ENCODE data around the gene TRIM29.
"Not testable (repeated sequence)": the region's sequence is repeated elsewhere in the genome, so short reads cannot be mapped to it uniquely, and the experiment has no call there.

The TRIM29 gene

DNA sequence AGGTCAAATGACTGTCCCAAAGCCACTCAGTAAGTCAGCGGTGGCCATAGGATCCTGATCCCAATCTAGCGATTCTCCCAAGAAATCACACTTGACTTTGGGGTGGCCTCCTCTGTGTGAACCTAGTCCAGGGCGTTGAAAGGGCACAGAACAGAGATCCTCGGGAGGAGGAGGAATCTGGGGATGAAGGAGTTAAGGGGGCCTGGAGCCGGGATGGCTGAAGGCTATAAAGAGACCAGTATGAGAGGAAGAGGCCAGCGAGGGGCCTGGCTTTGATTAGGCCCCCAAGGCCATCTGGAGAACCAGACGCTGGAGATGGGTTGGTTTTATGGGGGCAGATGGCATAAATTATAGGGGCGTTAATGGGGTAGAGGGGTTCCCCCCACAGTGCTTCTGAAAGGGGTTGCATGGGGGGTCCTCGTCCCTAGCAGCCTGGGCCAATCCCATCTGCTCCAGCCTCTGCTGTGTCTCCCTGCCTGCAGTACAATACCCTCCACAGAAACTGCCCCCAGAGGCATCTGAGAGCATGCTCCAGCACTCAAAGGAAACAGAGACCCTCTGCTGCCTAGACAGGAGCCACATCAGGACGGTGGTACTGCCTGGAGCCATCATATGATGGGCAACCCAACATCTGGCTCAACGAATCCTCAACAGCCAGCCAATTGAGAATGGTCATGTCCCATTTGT, 35.2 kb upstream of the TRIM29 start:
- no peak for DNase-seq (ENCODE audit: low spot score)
- FAIRE-seq = no peak

DNA sequence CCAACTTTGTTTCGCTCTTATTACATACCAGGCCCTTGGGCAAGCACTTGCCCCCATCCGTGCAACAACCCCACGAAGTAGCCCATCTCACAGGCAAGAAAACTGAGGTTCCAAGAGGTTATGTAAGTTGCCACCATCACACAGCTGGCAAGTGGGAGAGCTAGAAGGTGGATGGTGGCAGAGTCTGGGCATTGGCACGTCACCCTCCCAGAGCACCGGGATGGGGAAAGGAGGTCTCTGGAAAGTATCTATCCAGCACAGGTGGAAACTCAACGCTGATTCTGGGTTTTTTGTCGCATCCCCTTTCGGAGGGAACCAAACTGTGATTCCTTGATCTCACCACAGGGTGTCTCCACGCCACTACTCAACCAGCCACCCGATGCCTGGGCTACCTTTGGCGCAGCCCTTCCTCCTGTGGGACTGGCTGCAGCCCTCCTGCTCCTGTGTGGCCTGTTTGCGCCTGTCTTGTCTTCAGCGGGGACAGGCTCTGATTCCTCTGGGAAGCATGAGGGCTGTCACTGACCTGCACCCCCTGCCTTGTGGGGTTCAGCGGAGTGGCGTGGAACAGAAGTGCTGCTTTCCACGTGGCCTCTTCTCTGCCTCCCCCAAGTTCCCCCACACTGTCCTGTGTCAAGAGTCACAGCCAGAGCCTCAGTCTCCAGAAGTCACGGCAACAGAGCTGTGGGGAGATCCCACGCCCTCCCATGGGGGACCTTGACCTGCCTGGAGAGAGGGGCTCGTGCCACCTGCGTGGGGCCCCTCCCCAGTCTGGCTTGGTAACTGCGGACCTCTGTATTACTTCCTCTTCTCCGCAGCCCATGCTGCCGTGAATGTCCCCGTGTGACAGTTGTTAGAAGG, 34.4 kb upstream of the TRIM29 start:
- FAIRE-seq (peak; percentile 46), DNase-seq (ENCODE audit: low spot score) (peak; percentile 62)

DNA sequence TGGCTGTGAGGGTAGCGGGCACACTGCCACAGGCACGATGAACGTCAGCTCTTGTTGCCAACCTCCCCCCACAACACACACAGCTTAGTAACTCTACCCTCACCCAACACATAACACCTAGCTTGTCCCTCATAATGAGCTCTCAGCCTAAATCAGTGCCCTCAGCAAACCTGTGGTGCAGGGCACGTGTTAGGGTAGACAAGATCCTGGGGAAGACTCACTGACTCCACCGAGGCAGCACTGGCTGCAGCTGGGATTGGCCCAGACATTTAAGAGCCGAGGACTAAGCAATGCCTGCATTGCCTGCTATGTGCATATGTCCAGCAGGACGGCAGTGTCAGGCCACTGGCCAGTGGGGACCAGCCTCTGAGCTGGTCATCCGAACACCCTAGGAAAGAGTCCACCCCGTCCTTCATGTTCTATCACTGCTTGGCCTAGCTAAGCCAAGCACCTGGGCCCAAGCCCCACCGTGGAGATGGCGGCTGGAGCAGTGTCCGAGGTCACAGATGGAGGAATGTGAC, 32.9 kb upstream of the TRIM29 start:
- no peak for FAIRE-seq

DNA sequence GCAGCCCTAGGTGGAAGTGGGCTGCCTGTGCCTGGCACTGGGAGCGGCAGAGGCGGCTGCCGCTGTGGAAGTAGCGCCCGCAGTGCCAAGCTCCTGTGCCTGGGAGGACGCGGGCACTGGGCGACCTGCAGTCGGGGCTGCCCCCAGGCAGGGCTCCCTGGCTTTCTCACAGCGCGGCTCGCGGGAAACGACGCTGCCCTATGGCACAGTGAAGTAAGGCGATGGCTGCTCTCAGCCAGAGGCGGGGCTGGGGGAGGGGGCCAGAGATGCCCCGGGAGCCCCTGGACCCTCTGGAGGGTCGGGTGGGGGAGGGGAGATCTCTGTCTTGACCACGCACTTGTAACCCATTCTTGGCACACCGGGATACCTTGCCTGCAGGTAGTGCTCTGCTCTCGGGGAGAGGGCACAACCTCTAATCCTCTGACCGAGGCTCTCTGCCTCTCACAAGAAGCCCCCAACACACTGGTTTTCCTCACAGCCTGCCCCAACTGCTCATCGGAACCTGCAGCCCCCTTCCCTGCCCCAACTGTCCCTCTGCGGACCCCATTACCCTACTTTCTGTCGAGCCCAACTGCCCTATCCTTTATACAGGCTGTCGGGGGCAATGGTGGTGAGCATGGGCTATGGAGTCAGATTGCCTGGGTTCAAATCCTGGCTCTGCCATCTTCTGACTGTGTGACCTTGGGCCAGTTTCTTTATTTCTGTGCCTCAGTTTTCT, 32.2 kb upstream of the TRIM29 start:
- FAIRE-seq (no peak), DNase-seq (ENCODE audit: low spot score) (no peak)

More for the DNA sequence above, 32.9 kb upstream of the TRIM29 start:
- DNase-seq (ENCODE audit: low spot score) = no peak

DNA sequence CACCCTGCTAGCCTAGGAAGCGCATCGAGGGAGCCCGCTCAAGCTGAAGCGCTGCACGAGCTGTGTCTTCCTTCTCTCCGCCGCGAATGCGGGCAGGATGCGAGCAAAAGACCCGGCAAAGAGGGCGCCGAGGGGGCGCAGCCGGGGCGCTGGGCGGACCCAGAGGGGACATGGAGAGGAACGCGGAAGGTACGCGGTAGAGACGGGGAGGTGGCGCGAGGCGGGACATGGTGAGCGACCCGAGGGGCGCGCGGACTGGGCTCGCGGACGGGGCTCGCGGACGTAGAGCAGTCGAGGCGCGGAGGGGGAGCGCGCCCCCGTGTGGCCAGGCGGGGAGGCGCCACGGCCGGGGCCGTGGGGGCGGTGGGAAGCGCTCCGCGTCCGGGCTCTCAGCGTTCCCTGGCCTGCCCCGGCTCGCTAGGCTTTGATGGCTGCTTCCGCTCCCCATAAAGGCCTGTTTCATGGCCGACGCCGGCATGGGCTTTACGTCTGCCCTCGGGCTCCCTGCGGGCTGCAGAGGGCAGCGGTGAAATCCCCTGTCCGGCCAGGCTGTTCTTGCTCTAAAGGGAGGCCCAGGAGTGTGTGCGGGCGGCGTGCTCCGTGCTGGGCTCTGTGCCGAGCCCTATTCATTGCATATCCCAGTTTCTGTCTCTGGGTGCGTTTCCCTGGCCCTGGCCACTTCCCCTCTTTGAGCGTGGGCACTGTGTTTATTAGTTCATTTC, 31.2 kb upstream of the TRIM29 start:
- FAIRE-seq (no peak), DNase-seq (ENCODE audit: low spot score) (peak; percentile 82)

DNA sequence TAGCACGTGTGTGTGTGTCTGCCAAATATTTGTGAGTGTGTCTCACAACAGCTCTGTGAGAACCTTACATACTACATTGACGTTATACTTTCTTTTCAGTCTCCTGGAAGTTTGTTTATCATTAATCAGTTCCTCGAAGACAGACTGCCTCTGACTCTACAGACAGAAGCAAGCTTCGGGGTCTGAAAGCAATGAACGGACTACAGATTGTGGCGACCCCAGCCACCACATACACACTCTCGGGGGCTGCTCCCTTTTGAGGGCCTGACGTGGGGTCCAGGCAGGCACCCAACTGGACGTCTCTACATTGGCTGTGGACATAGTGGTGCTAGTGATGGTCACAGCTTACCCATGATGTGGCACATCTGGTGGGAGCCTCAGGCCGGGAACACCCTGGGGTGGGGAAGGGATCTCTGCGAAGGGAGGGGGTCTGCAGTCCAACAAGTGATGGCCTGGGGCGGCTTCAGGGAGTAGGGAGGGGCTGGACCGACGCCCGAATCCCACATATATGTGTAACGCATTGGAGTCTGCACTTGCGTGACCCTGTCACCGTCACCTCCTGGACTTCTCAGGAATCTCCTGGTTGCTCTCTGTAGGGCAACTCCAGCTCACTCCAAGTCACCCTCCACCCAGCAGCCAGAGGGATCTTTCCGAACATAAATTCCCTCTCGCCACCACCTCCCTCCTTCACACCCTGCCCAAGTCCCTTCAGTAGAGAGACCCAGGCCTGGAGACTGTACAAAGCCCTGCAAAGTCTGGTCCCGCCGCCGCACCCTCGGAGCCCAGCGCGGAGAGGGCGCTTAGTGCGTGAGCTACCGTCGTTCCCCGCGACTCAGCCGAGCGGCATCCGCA, 30.4 kb upstream of the TRIM29 start:
- no peak for FAIRE-seq
- DNase-seq (ENCODE audit: low spot score) = no peak

DNA sequence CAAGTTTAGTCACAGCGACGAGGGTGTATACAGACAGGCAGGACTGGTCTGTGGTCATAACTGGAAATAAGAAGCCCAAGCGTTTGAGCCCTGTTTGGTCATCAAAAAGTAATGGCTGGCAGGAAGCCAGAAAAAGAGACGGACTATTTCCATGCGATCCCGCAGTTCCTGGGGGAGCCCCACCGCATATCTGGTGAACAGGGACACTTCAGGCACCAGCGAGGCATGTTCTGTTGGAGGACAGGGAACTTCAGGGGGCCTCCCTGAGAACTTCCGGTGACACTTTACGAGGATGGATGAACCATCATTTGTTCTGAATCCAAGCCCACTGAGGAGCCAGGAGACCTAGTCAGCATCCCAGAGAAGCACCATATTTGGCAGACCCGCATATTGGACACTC, 29.7 kb upstream of the TRIM29 start:
- no peak for DNase-seq (ENCODE audit: low spot score)
- FAIRE-seq = no peak

DNA sequence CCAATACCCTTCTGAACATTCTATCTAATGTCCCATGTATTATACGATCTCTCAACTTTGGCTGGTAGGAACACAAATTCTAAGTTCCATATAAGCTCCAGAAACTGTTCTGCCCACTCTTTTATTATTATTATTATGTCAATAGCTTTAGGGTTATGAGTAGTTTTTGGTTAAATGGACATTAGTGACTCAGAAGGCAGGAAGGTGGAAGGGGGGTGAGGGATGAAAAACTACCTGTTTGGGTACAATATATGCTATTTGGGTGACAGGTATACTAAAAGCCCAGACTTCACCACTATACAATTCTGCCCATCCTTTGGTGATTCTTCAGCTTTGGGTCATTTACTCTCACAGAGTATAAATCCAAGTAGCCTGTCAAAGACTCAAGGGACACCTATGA, 22.5 kb upstream of the TRIM29 start:
- DNase-seq (ENCODE audit: low spot score) = no peak
- FAIRE-seq = no peak

DNA sequence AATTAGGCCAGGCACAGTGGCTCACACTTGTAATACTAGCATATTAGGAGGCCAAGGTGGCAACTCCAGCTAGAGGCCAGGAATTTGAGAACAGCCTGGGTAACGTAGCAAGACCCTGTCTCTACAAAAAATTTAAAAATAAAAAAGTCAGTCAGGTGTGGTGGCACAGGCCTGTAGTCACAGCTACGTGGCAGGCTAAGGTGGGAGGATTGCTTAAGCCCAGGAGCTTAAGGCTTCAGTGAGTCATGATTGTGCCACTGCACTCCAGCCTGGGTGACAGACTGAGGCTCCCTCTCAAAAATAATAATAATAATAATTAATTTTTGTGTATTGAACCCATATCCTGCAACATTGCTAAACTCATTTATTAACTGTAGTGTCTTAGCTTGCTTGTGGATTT, 15.3 kb upstream of the TRIM29 start:
- FAIRE-seq = no peak

DNA sequence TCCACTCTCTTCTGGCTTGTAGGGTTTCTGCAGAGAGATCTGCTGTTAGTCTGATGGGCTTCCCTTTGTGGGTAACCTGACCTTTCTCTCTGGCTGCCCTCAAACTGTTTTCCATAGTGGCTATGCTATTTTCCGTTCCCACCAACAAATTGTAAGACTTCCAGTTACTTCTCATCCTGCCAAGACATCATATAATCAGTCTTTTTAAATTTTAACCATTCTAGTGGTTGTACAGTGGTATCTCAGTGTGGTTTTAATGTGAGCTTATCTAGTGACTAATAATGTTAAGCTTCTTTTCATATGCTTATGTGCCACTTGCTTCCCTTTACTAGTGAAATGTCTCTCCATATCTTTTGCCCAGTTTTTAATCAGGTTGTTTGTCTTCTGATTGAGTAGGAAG, 13.6 kb upstream of the TRIM29 start:
- FAIRE-seq (no peak), DNase-seq (ENCODE audit: low spot score) (no peak)

More for the DNA sequence above, 15.3 kb upstream of the TRIM29 start:
- DNase-seq (ENCODE audit: low spot score) = no peak

DNA sequence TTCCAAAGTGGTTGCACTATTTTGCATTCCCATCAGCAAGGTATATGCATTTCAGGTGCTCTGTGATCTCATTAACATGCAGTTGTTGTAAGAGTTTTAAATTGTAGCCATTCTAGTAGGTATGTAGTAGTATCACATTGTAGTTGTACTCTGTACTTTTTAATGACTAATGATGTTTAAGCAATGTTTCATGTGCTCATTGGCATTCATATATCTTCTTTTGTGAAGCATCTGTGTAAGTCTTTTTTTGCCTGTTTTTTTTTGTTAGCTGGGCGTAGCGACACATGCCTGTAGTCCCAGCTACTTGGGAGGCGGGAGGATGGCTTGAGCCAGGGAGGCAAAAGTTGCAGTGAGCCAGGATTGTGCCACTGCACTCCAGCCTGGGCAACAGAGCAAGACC, 11.3 kb upstream of the TRIM29 start:
- DNase-seq (ENCODE audit: low spot score) (no peak), FAIRE-seq (no peak)

DNA sequence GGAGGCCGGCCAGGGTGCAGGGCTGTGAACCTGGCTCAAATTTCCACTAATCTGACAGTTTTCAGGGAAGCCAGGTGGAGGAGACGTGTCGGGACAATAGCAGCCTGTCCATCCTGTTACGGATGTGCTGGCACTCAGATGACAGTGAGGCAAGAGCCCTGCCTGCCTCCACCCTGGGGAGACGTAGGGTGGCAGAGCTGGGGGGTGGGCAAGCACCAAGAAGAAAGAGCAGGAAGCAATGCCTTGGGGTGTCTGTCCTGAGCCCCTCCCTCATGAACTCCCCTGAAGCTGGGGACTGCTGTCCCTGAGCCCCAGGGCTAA, 10.0 kb upstream of the TRIM29 start:
- no peak for DNase-seq (ENCODE audit: low spot score)
- FAIRE-seq = no peak

DNA sequence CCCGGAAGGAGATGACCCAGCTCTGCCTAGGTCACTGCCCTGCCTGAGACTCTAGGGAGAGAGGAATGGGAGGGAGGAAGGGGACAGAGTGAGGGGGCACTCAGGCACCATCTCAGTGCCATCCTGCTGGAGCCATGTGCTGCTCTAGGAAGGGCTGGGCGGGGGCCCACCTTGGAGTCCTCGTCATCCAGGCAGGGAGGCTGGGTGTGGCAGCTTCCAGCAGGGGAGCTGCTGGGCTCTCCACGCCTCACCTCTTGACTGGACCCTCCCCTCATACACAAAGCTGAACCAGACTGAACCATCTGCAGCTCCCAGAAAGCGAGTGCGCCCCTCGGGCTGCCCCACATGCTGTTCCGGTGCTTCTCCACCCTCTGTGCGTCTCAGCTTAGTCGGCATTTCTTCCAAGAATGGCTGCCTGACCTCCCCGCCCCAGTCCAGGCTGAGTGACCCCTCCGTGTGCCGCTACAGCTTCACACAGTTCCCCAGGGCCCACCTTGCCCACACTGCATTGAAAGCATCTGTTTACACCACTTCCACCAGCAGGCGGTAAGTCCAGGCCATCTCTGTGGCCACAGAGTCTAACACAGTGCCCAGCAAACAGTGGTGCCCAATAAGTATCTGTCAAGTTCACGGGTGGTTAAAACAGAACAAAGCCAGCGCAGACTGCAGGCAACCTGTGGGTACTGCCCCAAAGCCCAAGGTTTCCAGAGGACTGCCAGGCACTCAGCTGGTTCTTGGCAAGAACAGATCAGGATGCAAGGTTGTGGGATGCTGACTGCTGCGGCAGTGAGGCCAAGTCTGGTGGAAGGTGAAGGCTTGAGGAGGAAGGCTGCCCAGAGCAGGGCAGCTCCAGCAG, 9.4 kb upstream of the TRIM29 start:
- FAIRE-seq (no peak), DNase-seq (ENCODE audit: low spot score) (no peak)

DNA sequence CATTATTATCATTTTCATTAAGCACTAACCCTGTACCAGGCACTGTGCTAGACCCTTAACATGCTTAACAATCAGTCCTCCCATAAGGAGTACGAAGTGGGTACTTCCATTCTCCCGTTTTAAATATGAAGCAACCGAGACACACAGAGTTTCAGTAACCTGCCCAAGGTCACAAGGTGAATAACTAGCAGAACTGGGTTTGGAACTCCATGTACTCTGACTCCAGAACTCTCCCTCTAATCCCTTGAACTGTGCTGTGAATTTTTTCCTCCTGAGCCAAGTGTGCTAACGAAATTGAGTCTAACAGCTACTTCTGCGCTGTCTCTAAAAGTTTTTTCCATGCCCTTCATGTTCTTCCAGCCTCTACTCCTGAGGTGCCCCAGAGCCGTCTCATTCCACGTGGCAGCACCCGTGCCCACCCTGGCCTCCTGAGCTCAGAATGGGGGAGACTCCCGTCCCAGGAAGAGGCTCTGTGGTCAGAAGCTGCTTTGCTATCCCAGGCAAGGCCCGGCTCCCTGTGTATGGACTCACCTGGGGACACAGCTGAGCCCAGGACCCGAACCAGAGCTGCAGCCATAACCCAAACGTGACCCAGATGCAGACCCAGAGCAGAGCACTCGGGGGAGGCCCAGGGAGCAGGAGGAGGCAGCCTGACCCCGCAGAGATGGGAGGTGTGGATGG, 8.6 kb upstream of the TRIM29 start:
- no peak for DNase-seq (ENCODE audit: low spot score)
- FAIRE-seq = no peak

DNA sequence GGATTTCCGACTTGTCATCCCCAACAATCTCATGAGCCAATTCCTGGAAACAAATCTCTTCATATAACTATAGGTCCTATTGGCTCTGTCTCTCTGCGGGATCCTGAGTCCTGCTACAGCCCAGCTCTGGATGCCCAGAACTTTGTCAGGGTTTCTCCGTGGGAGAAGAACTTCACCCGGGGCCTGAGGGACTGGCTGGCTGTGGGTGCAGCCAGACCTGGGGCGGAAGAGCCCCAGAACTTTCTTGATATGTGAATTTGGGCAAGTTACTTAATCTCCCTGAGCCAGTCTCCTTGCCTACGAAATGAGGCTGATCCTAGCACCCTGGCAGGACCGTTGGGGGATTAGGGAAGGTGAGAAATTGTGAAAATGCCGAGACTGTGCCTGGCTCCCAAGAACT, 6.6 kb upstream of the TRIM29 start:
- no peak for DNase-seq (ENCODE audit: low spot score)
- FAIRE-seq = no peak

DNA sequence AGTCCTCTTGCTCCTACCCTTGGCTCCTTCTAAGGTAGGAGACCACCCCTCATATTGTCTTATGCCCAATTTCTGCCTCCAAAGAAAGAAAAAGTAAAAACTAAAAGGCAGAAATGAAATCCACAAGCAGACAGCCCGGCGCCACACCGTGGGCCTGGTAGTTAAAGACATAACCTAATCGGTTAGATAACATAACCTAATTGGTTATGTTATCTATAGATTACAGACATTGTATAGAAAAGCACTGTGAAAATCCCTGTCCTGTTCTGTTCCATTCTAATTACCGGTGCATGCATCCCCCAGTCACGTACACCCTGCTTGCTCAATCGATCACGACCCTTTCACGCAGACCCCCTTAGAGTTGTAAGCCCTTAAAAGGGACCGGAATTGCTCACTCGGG, 5.6 kb upstream of the TRIM29 start:
- DNase-seq (ENCODE audit: low spot score); FAIRE-seq: not testable (repeated sequence)

DNA sequence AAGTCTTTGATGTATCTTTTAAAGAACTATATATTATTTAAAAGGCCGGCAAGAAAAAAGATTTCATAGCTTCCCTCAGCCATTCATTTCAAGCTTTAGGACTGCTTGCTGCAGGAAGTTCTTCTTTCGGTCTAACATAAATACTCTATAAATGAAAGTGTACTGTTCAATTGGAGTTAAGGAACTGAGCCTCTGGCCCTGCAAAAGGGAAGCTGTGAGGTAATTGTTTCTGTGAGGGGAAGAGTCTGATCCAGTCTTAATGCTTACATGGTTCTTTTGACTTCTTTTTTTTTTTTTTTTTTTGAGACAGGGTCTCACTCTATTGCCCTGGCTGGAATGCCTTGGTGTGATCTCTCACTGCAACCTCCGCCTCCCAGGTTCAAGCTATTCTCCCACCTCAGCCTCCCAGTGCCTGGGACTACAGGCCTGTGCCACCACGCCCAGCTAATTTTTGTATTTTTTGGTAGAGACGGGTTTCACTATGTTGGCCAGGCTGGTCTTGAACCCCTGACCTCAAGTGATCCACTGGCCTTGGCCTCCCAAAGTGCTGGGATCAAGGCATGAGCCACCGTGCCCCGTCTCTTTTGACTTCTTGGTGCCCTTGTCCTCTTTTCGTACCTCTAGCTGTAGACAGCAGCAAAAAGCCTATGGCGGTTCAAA, 4.7 kb upstream of the TRIM29 start:
- DNase-seq (ENCODE audit: low spot score) (no peak), FAIRE-seq (no peak)

DNA sequence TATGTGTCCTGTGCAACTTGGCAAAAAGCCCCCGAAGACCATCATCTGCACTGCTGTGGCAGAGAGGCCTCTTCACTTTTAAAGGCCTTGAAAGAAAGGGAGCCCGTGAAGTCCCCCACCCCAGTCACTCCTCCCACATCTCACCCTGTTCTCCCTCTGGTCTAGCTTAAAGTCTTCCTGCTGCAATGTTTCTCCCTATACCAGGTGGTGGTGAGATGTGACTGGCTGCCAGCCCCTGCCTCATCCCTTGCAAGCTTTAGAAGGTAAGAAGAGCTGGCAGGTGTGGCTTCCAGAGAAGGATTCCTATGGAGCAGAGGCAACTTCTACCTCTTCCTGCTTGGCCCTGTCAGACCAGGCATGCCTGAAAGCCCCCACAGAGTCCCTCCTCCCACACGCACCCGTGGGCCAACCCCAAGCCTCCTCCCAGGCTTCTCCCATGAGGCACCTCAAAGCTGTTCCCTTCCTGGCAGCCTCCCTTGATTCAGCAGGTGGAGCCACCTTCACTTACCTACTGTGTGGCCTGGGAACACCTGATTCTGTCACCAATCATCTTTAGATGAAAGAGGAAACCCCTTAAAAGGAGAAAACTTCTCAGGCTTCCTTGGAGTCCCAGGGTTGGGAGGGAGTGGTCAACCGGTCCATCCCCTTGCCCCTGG, 4.0 kb upstream of the TRIM29 start:
- DNase-seq (ENCODE audit: low spot score) (no peak), FAIRE-seq (no peak)
